Uterus (tissue), 2 donors: Measurements from ENCODE around the gene LLGL1.
A peak's percentile ranks its signal among the peaks of the same experiment; 100 is the strongest.

Source experiments
- CTCF ChIP-seq, 4 experiments: fragments of 200-600 bp in 2 of 4; fragments of 450-650 bp in 2 of 4; sonication (generic) in 2 of 4; IDR thresholded peaks; one replicate each; pipeline ENCODE4 v1.5.1; 2016 to 2019; ENCODE audit warnings: antibody characterized with exemption in 4 of 4, mild to moderate bottlenecking in 2 of 4, moderate library complexity in 1 of 4
- POLR2A ChIP-seq, 2 donors: fragments of 450-650 bp; IDR thresholded peaks; one replicate each; pipeline ENCODE4 v1.6.1; 2016; ENCODE audit warnings: antibody characterized with exemption in 2 of 2, mild to moderate bottlenecking in 1 of 2, moderate library complexity in 1 of 2

- TF ChIP-seq CTCF (IDR thresholded peaks at IDR 0.05), result peak in 1 of 4 experiments; percentile 35
- peak; percentile 10 to 68 for TF ChIP-seq POLR2A (IDR thresholded peaks at IDR 0.05)
These were observed 35.1 kb downstream of the LLGL1 start, which contains the start of gene MIEF2 for GRCh38 chr17:18260332-18261145.
